ENCODE results near the gene TENM3. TPM values are rescaled to one million over a fixed set of nuclear protein-coding genes. Genes with fewer than 3 reads are reported as not detected.

TENM3 gene
- total RNA-seq, 4 donors from 2014 or later: 29.8 to 58.5 (median 35.9) TPM

DNA sequence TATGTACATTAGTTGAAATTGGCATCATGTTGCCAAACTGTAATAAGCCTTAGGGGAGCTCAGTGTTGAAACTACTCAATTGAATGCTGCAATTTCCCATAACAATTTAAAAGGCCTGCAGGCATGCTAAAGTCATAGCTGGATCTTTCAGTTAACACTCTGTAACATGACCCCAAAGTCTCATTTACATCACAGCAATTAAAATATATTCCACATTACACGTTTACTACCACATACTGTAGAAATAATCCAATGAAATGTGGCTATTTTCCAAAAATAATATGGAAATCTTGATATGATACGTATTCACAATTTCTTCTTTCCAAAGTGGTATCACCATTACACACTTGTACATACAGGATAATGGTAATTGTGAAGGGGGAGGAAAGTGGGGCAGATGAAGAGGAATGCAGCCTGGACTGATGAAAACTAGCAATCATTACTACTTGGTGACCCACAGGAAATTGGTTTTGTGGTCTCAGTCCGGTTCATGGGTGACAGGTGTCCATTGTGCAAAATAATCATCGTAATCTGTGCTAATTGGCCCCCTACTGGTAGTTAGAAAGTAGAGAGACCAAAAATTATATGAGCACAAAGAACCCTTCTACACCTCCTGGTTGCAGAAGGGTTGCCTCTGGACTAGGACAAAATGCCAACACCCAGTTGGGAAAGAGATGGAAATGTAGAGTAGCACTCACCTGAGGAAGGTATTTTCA is 63.7 kb downstream of the TENM3 start:
- TF ChIP-seq CTCF (IDR thresholded peaks at IDR 0.05; ENCODE audit: low read depth): no peak

GRCh38 chr4:182307746-182308145 is 64.5 kb downstream of the TENM3 start:
- no peak for TF ChIP-seq CTCF (IDR thresholded peaks at IDR 0.05; ENCODE audit: low read depth)

DNA sequence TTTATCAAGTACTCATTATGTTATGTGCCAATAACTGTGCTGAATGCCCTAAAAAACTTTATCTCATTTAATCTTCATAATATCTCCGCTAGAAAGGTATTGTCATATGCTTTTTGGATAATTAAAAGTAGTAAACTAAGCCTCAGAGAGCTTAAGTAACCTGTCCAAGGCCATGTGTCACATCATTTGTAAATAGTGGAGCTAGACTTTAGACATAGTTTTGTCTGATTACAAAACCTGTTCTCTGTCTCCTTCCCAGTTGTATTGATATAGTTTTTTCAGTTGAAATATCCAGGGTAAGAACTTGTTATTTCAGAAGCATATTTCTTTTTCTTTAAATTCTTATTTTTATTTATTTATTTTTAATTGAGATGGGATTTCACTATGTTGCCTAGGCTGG is 66.7 kb downstream of the TENM3 start:
- TF ChIP-seq CTCF (IDR thresholded peaks at IDR 0.05; ENCODE audit: low read depth): no peak

- no peak for TF ChIP-seq CTCF (IDR thresholded peaks at IDR 0.05; ENCODE audit: low read depth)
Observed at GRCh38 chr4:182310316-182310715, 67.1 kb downstream of the TENM3 start.

DNA sequence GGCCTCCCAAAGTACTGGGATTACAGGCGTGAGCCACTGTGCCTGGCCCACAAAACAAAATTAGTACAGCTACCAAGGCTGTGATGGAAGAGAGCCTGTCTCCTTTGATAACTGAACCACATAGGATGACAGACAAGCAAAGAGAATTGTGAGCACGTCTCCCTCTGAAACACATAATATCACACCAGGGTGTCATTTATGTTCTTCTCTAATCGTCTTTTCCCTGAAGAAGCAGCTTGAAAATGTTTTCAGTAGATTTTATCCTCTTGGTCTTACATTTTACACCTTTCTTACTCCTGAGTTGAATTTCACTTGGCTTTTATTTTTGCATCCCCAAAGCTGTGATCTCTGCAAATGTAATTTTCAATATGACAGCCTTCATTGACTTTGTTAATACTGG is 67.8 kb downstream of the TENM3 start:
- TF ChIP-seq CTCF (IDR thresholded peaks at IDR 0.05; ENCODE audit: low read depth): no peak

DNA sequence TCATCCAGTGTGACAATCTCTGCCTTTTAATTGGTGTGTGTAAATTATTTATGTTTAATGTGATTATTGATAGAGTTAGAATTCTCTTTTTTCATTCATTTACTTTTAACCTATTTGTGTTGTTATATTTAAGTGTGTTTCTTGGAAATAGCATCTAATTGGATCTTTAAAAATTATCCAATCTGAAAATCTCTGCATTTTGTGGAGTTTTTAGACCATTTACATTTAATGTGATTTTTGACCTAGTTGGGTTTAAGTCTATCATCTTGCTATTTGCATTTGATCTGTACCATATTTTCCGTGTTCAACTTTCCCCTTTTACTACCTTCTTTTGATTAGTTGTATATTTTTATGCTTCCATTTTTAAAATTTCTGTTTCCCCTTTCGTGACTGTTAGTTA is 71.3 kb downstream of the TENM3 start:
- no peak for TF ChIP-seq CTCF (IDR thresholded peaks at IDR 0.05; ENCODE audit: low read depth)

DNA sequence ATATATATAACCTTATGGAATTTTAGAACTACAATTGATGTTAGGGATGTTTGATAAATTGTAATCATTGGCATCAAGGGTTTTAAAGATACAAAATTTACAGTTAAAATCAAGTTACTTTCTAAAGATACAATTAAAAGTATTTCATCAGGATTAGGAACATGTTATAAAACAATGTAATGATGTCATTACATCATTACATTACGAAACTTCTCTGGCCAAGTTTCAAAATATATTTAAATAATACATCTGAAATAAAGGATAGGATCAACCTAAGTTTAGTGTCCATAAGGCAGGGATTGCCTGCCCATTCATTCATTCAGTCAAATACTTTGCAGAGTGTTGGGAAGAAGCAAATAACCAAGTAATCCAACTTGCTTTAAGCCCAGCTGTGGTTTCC is 75.1 kb downstream of the TENM3 start:
- no peak for TF ChIP-seq CTCF (IDR thresholded peaks at IDR 0.05; ENCODE audit: low read depth)
